Measurements from ENCODE around the gene NXPE2. TPM values are rescaled to one million over a fixed set of nuclear protein-coding genes. Genes with fewer than 3 reads are reported as not detected.

Gene NXPE2
- total and polyA plus RNA-seq, 2 donors (not counting 1 experiment from before 2014, with no cell fraction given) = not detected

DNA sequence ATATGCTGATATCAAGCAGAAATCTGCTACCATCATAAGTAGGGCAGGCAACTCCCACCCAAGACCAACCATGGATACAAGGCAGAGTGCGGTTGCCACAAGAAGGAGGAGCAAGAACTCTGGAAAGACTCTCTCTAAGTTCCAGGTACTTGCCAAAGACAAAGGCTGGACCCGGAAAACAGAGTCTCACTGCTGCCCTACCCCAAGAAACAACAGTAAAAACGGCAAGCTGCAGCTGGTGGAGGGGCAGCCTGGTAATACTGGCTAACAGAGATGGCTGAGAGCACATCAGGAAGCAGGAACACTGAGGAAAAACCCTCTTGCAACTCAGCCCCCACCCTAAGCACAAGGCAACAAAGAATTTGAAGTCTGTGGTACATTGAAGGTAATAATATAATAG lies 27.7 kb upstream of the NXPE2 start:
- Histone ChIP-seq H3K27ac (ENCODE audit: low read length in 2 of 2) (no peak overlapping the region), H4K20me1 (ENCODE audit: control insufficient read depth, insufficient read depth, low read length, poor library complexity, severe bottlenecking) (no peaks in the 10 kb centered on the region), H3K4me1 (ENCODE audit: control insufficient read depth in 2 of 2, insufficient read depth in 2 of 2, low read length in 2 of 2) (no peaks in the 10 kb centered on the region), H3K36me3 (replicated peaks in 1 of 2; ENCODE audit: control extremely low read depth in 1 of 2, control insufficient read depth in 1 of 2, extremely low read depth in 1 of 2, insufficient read depth in 2 of 2, low read length in 1 of 2) (no peaks in the 10 kb centered on the region), H3K27me3 (replicated peaks in 1 of 4; ENCODE audit: control extremely low read depth in 1 of 4, control insufficient read depth in 3 of 4, insufficient read depth in 4 of 4, low read length in 3 of 4) (no peaks in the 10 kb centered on the region), H3K4me2 (replicated peaks; ENCODE audit: low read depth, low read length, poor library complexity, severe bottlenecking) (no peak overlapping the region), H3K79me2 (ENCODE audit: control insufficient read depth, insufficient read depth, low read length) (no peaks in the 10 kb centered on the region), H3K4me3 (ENCODE audit: control extremely low read depth in 1 of 5, extremely low read depth in 1 of 5, insufficient read depth in 1 of 5, low read depth in 2 of 5, low read length in 4 of 5) (no peak overlapping the region), H2AFZ (ENCODE audit: insufficient read depth, low read depth, low read length, poor library complexity, severe bottlenecking) (no peak overlapping the region), H3K9me3 (ENCODE audit: control extremely low read depth in 1 of 3, control insufficient read depth in 2 of 3, insufficient read depth in 1 of 3, low read length in 2 of 3) (peaks cover 0 to 5% (median 0%) of the 10 kb centered on the region in 3 donors), H3K9ac (ENCODE audit: low read length) (no peak overlapping the region)
- H3K4me1 Mint-ChIP-seq = no peaks in the 10 kb centered on the region
- DNase-seq = no peak
- ChIA-PET CTCF (no interaction called here), POLR2A (no interaction called here)
- H3K9me3 Mint-ChIP-seq (ENCODE audit: insufficient read depth) = no peaks in the 10 kb centered on the region
- no peak overlapping the region for H3K4me3 Mint-ChIP-seq
- no peak for ATAC-seq (ENCODE audit: low read depth)
- H3K27me3 Mint-ChIP-seq = no peaks in the 10 kb centered on the region
- TF ChIP-seq, protein P1, sequence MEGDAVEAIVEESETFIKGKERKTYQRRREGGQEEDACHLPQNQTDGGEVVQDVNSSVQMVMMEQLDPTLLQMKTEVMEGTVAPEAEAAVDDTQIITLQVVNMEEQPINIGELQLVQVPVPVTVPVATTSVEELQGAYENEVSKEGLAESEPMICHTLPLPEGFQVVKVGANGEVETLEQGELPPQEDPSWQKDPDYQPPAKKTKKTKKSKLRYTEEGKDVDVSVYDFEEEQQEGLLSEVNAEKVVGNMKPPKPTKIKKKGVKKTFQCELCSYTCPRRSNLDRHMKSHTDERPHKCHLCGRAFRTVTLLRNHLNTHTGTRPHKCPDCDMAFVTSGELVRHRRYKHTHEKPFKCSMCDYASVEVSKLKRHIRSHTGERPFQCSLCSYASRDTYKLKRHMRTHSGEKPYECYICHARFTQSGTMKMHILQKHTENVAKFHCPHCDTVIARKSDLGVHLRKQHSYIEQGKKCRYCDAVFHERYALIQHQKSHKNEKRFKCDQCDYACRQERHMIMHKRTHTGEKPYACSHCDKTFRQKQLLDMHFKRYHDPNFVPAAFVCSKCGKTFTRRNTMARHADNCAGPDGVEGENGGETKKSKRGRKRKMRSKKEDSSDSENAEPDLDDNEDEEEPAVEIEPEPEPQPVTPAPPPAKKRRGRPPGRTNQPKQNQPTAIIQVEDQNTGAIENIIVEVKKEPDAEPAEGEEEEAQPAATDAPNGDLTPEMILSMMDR (IDR thresholded peaks at IDR 0.05) = no peak
- no peak for TF ChIP-seq EZH2 (IDR thresholded peaks at IDR 0.05; ENCODE audit: borderline replicate concordance, insufficient read depth, low read depth, low read length, poor library complexity, severe bottlenecking)
- H3K27ac Mint-ChIP-seq = no peak overlapping the region
- intact Hi-C loops (cut with micrococcal nuclease) = no loop called here
- WGBS (ENCODE audit: insufficient coverage) = 88% methylated on average over 2 of the region's 3 CpGs

GRCh38 chr11:114651145-114651718 lies 27.1 kb upstream of the NXPE2 start:
- H3K4me2 ChIP-seq (replicated peaks; ENCODE audit: low read depth, low read length, poor library complexity, severe bottlenecking) = no peak overlapping the region
- no peaks in the 10 kb centered on the region for H3K27me3 ChIP-seq (replicated peaks in 1 of 4; ENCODE audit: control extremely low read depth in 1 of 4, control insufficient read depth in 3 of 4, insufficient read depth in 4 of 4, low read length in 3 of 4)
- Mint-ChIP-seq H3K27ac (no peak overlapping the region), H3K4me3 (no peak overlapping the region), H3K9me3 (ENCODE audit: insufficient read depth) (no peaks in the 10 kb centered on the region), H3K4me1 (no peaks in the 10 kb centered on the region), H3K27me3 (no peaks in the 10 kb centered on the region)
- no peak overlapping the region for H2AFZ ChIP-seq (ENCODE audit: insufficient read depth, low read depth, low read length, poor library complexity, severe bottlenecking)
- no peak overlapping the region for H3K27ac ChIP-seq (ENCODE audit: low read length in 2 of 2)
- H4K20me1 ChIP-seq (ENCODE audit: control insufficient read depth, insufficient read depth, low read length, poor library complexity, severe bottlenecking) = no peaks in the 10 kb centered on the region
- no peak overlapping the region for H3K4me3 ChIP-seq (ENCODE audit: control extremely low read depth in 1 of 5, extremely low read depth in 1 of 5, insufficient read depth in 1 of 5, low read depth in 2 of 5, low read length in 4 of 5)
- intact Hi-C loops (cut with micrococcal nuclease) = no loop called here
- TF ChIP-seq, protein P1 (IDR thresholded peaks at IDR 0.05) = no peak
- TF ChIP-seq EZH2 (IDR thresholded peaks at IDR 0.05; ENCODE audit: borderline replicate concordance, insufficient read depth, low read depth, low read length, poor library complexity, severe bottlenecking) = no peak
- WGBS (ENCODE audit: insufficient coverage) = 92% methylated on average over 17 of the region's 19 CpGs
- CTCF ChIA-PET = no interaction called here
- DNase-seq (no peak), ATAC-seq (ENCODE audit: low read depth) (no peak)
- no peaks in the 10 kb centered on the region for H3K4me1 ChIP-seq (ENCODE audit: control insufficient read depth in 2 of 2, insufficient read depth in 2 of 2, low read length in 2 of 2)
- no peaks in the 10 kb centered on the region for H3K79me2 ChIP-seq (ENCODE audit: control insufficient read depth, insufficient read depth, low read length)
- no peaks in the 10 kb centered on the region for H3K36me3 ChIP-seq (replicated peaks in 1 of 2; ENCODE audit: control extremely low read depth in 1 of 2, control insufficient read depth in 1 of 2, extremely low read depth in 1 of 2, insufficient read depth in 2 of 2, low read length in 1 of 2)
- POLR2A ChIA-PET = no interaction called here
- no peak overlapping the region for H3K9ac ChIP-seq (ENCODE audit: low read length)
- H3K9me3 ChIP-seq (ENCODE audit: control extremely low read depth in 1 of 3, control insufficient read depth in 2 of 3, insufficient read depth in 1 of 3, low read length in 2 of 3) = peaks cover 0 to 5% (median 0%) of the 10 kb centered on the region in 3 donors
